Bronchial epithelial cell (primary cell): Measurements from ENCODE around the gene ERMN. TPM values are rescaled to one million over a fixed set of nuclear protein-coding genes. Genes with fewer than 3 reads are reported as not detected.
A peak's percentile ranks its signal among the peaks of the same experiment; 100 is the strongest.

Experiments used
- DNase-seq: peaks from one replicate; pipeline ENCODE4 v3.0.0-alpha.2; 2010; ENCODE audit warnings: low read depth
- FAIRE-seq: peaks from 2 replicates; lab custom pipeline; 2011; peaks lifted over from hg19 to GRCh38; lab: Jason Lieb, UNC
- H3K27me3 ChIP-seq: 2 replicates; pipeline ENCODE4 v1.5.1; 2011; ENCODE audit warnings: low read length; ENCODE audit not compliant: control insufficient read depth, insufficient read depth
- H3K36me3 ChIP-seq: 2 replicates; pipeline ENCODE4 v1.5.1; 2011; ENCODE audit warnings: low read length; ENCODE audit not compliant: control insufficient read depth, insufficient read depth
- H3K4me3 ChIP-seq: 2 replicates; pipeline ENCODE4 v1.5.1; 2011; ENCODE audit warnings: mild to moderate bottlenecking, low read depth, low read length, control low read depth
- CTCF ChIP-seq: IDR thresholded peaks from 2 replicates; pipeline ENCODE4 v1.5.1; 2011; ENCODE audit warnings: mild to moderate bottlenecking, moderate library complexity, low read length, control low read depth, inconsistent platforms; ENCODE audit not compliant: insufficient read depth, severe bottlenecking
- total RNA-seq: library from RNA; depleted of rRNA; stranded (reverse); fragments of >200 nt; gene quantifications from 2 replicates; pipeline ENCODE4 v1.2.1, GENCODE V29; 2014

The ERMN gene
- total RNA-seq, 1 donor from 2014 or later = not detected

GRCh38 chr2:157334797-157335196 is 9.2 kb upstream of the ERMN start:
- Histone ChIP-seq H3K27me3 (no peaks in the 10 kb centered on the region), H3K36me3 (no peaks in the 10 kb centered on the region), H3K4me3 (no peak overlapping the region)
- DNase-seq (no peak), FAIRE-seq (no peak)
- no peak for TF ChIP-seq CTCF

- no peak for FAIRE-seq
- DNase-seq = no peak
- TF ChIP-seq CTCF = no peak
- Histone ChIP-seq H3K27me3 (no peaks in the 10 kb centered on the region), H3K4me3 (no peak overlapping the region), H3K36me3 (no peaks in the 10 kb centered on the region)
These were observed 8.7 kb upstream of the ERMN start for GRCh38 chr2:157334335-157334734.

- H3K36me3 ChIP-seq = no peaks in the 10 kb centered on the region
- H3K4me3 ChIP-seq = no peak overlapping the region
- FAIRE-seq = no peak
- DNase-seq = peak; percentile 14
- TF ChIP-seq CTCF = no peak
- H3K27me3 ChIP-seq = no peaks in the 10 kb centered on the region
These were observed 7.9 kb upstream of the ERMN start for GRCh38 chr2:157333304-157334047.

GRCh38 chr2:157329524-157329923 is 3.9 kb upstream of the ERMN start:
- TF ChIP-seq CTCF = no peak
- DNase-seq (peak; percentile 74), FAIRE-seq (no peak)
- Histone ChIP-seq H3K27me3 (peaks cover 1% of the 10 kb centered on the region), H3K4me3 (no peak overlapping the region), H3K36me3 (no peaks in the 10 kb centered on the region)

- no peak overlapping the region for H3K4me3 ChIP-seq
- peak; percentile 98 for TF ChIP-seq CTCF
- DNase-seq = peak; percentile 70
- H3K27me3 ChIP-seq = peaks cover 1% of the 10 kb centered on the region
- no peak for FAIRE-seq
- no peaks in the 10 kb centered on the region for H3K36me3 ChIP-seq
These were observed 2.2 kb upstream of the ERMN start for GRCh38 chr2:157327621-157328500.
